ENCODE results near the gene SNX1.
"Not testable (repeated sequence)": the region's sequence is repeated elsewhere in the genome, so short reads cannot be mapped to it uniquely, and the experiment has no call there.

SNX1 gene

GRCh38 chr15:64067564-64068030 lies 28.2 kb upstream of the SNX1 start:
- TF ChIP-seq CTCF (IDR thresholded peaks at IDR 0.05; ENCODE audit: borderline replicate concordance, control extremely low read depth, extremely low read depth, insufficient read depth, missing control alignments), result peak; percentile 72
- in situ Hi-C loops (cut with MboI; ENCODE audit: low sequenced_read_pairs, unreplicated experiment), result loop anchor here (25.0 kb wide), 1 partner anchor 605 kb away; no protein-coding TSS in a partner anchor
- DNase-seq (ENCODE audit: low spot score), result peak; percentile 72

- DNase-seq (ENCODE audit: low spot score), result no peak
- TF ChIP-seq CTCF (IDR thresholded peaks at IDR 0.05; ENCODE audit: borderline replicate concordance, control extremely low read depth, extremely low read depth, insufficient read depth, missing control alignments), result no peak
- in situ Hi-C loops (cut with MboI; ENCODE audit: low sequenced_read_pairs, unreplicated experiment), result loop anchor here (25.0 kb wide), 1 partner anchor 606 kb away; no protein-coding TSS in a partner anchor
Observed at GRCh38 chr15:64068133-64068532, 27.6 kb upstream of the SNX1 start.

- no peak for DNase-seq (ENCODE audit: low spot score)
- TF ChIP-seq CTCF (IDR thresholded peaks at IDR 0.05; ENCODE audit: borderline replicate concordance, control extremely low read depth, extremely low read depth, insufficient read depth, missing control alignments), result no peak
- in situ Hi-C loops (cut with MboI; ENCODE audit: low sequenced_read_pairs, unreplicated experiment), result loop anchor here (25.0 kb wide), 1 partner anchor 608 kb away; no protein-coding TSS in a partner anchor
Observed at GRCh38 chr15:64070106-64070505, 25.7 kb upstream of the SNX1 start.

GRCh38 chr15:64070965-64071851 lies 24.6 kb upstream of the SNX1 start:
- in situ Hi-C loops (cut with MboI; ENCODE audit: low sequenced_read_pairs, unreplicated experiment), result loop anchor here (25.0 kb wide), 1 partner anchor 609 kb away; no protein-coding TSS in a partner anchor
- TF ChIP-seq CTCF (IDR thresholded peaks at IDR 0.05; ENCODE audit: borderline replicate concordance, control extremely low read depth, extremely low read depth, insufficient read depth, missing control alignments), result no peak
- no peak for DNase-seq (ENCODE audit: low spot score)

- TF ChIP-seq CTCF (IDR thresholded peaks at IDR 0.05; ENCODE audit: borderline replicate concordance, control extremely low read depth, extremely low read depth, insufficient read depth, missing control alignments), result no peak
- DNase-seq (ENCODE audit: low spot score), result no peak
- in situ Hi-C loops (cut with MboI; ENCODE audit: low sequenced_read_pairs, unreplicated experiment), result loop anchor here (25.0 kb wide), 1 partner anchor 610 kb away; no protein-coding TSS in a partner anchor
Observed at GRCh38 chr15:64071931-64072765, 23.6 kb upstream of the SNX1 start.

GRCh38 chr15:64072812-64073211 lies 23.0 kb upstream of the SNX1 start:
- no peak for DNase-seq (ENCODE audit: low spot score)
- no peak for TF ChIP-seq CTCF (IDR thresholded peaks at IDR 0.05; ENCODE audit: borderline replicate concordance, control extremely low read depth, extremely low read depth, insufficient read depth, missing control alignments)
- in situ Hi-C loops (cut with MboI; ENCODE audit: low sequenced_read_pairs, unreplicated experiment), result loop anchor here (25.0 kb wide), 1 partner anchor 611 kb away; no protein-coding TSS in a partner anchor

GRCh38 chr15:64073496-64073895 lies 22.3 kb upstream of the SNX1 start:
- in situ Hi-C loops (cut with MboI; ENCODE audit: low sequenced_read_pairs, unreplicated experiment), result loop anchor here (25.0 kb wide), 1 partner anchor 611 kb away; no protein-coding TSS in a partner anchor
- not testable (repeated sequence) for DNase-seq (ENCODE audit: low spot score)
